Measurements from ENCODE around the gene SPECC1L.
"Not testable (repeated sequence)": the region's sequence is repeated elsewhere in the genome, so short reads cannot be mapped to it uniquely, and the experiment has no call there.

SPECC1L gene

GRCh38 chr22:24287801-24288200, 17.2 kb downstream of the SPECC1L start:
- H3K4me3 ChIP-seq (ENCODE audit: low read depth, low read length); H3K9ac ChIP-seq (ENCODE audit: low read length); H3K36me3 ChIP-seq (ENCODE audit: control insufficient read depth, insufficient read depth, low read length); H3K9me3 ChIP-seq (ENCODE audit: control insufficient read depth, insufficient read depth, low read depth, low read length); H3K27me3 ChIP-seq (ENCODE audit: control insufficient read depth, insufficient read depth, low read length); H3K27ac ChIP-seq (ENCODE audit: low read depth, low read length): not testable (repeated sequence)
- peaks cover 25% of the 10 kb centered on the region for H3K4me1 ChIP-seq (ENCODE audit: control insufficient read depth, insufficient read depth, low read length)

GRCh38 chr22:24289114-24289513, 18.5 kb downstream of the SPECC1L start:
- Histone ChIP-seq H3K27me3 (ENCODE audit: control insufficient read depth, insufficient read depth, low read length) (no peaks in the 10 kb centered on the region), H3K27ac (ENCODE audit: low read depth, low read length) (no peak overlapping the region), H3K9ac (ENCODE audit: low read length) (no peak overlapping the region), H3K4me3 (ENCODE audit: low read depth, low read length) (no peak overlapping the region), H3K36me3 (ENCODE audit: control insufficient read depth, insufficient read depth, low read length) (no peaks in the 10 kb centered on the region), H3K4me1 (ENCODE audit: control insufficient read depth, insufficient read depth, low read length) (peaks cover 25% of the 10 kb centered on the region), H3K9me3 (ENCODE audit: control insufficient read depth, insufficient read depth, low read depth, low read length) (no peaks in the 10 kb centered on the region)

GRCh38 chr22:24289741-24290163, 19.1 kb downstream of the SPECC1L start:
- H3K9ac ChIP-seq (ENCODE audit: low read length), result no peak overlapping the region
- peaks cover 24% of the 10 kb centered on the region for H3K4me1 ChIP-seq (ENCODE audit: control insufficient read depth, insufficient read depth, low read length)
- H3K27ac ChIP-seq (ENCODE audit: low read depth, low read length), result no peak overlapping the region
- H3K4me3 ChIP-seq (ENCODE audit: low read depth, low read length), result no peak overlapping the region
- no peaks in the 10 kb centered on the region for H3K27me3 ChIP-seq (ENCODE audit: control insufficient read depth, insufficient read depth, low read length)
- no peaks in the 10 kb centered on the region for H3K36me3 ChIP-seq (ENCODE audit: control insufficient read depth, insufficient read depth, low read length)
- H3K9me3 ChIP-seq (ENCODE audit: control insufficient read depth, insufficient read depth, low read depth, low read length), result no peaks in the 10 kb centered on the region

- no peaks in the 10 kb centered on the region for H3K27me3 ChIP-seq (ENCODE audit: control insufficient read depth, insufficient read depth, low read length)
- H3K4me1 ChIP-seq (ENCODE audit: control insufficient read depth, insufficient read depth, low read length), result peaks cover 17% of the 10 kb centered on the region
- no peak overlapping the region for H3K4me3 ChIP-seq (ENCODE audit: low read depth, low read length)
- no peak overlapping the region for H3K9ac ChIP-seq (ENCODE audit: low read length)
- no peak overlapping the region for H3K27ac ChIP-seq (ENCODE audit: low read depth, low read length)
- H3K36me3 ChIP-seq (ENCODE audit: control insufficient read depth, insufficient read depth, low read length), result no peaks in the 10 kb centered on the region
- H3K9me3 ChIP-seq (ENCODE audit: control insufficient read depth, insufficient read depth, low read depth, low read length), result no peaks in the 10 kb centered on the region
Measured at GRCh38 chr22:24290459-24290858, 19.8 kb downstream of the SPECC1L start.

GRCh38 chr22:24291515-24292201, 21.0 kb downstream of the SPECC1L start:
- Histone ChIP-seq H3K36me3 (ENCODE audit: control insufficient read depth, insufficient read depth, low read length) (no peaks in the 10 kb centered on the region), H3K4me1 (ENCODE audit: control insufficient read depth, insufficient read depth, low read length) (peaks cover 11% of the 10 kb centered on the region), H3K9ac (ENCODE audit: low read length) (no peak overlapping the region), H3K27ac (ENCODE audit: low read depth, low read length) (no peak overlapping the region), H3K9me3 (ENCODE audit: control insufficient read depth, insufficient read depth, low read depth, low read length) (no peaks in the 10 kb centered on the region), H3K4me3 (ENCODE audit: low read depth, low read length) (no peak overlapping the region), H3K27me3 (ENCODE audit: control insufficient read depth, insufficient read depth, low read length) (no peaks in the 10 kb centered on the region)

- H3K9me3 ChIP-seq (ENCODE audit: control insufficient read depth, insufficient read depth, low read depth, low read length); H3K36me3 ChIP-seq (ENCODE audit: control insufficient read depth, insufficient read depth, low read length); H3K9ac ChIP-seq (ENCODE audit: low read length); H3K4me3 ChIP-seq (ENCODE audit: low read depth, low read length); H3K27ac ChIP-seq (ENCODE audit: low read depth, low read length); H3K27me3 ChIP-seq (ENCODE audit: control insufficient read depth, insufficient read depth, low read length): not testable (repeated sequence)
- H3K4me1 ChIP-seq (ENCODE audit: control insufficient read depth, insufficient read depth, low read length), result peaks cover 11% of the 10 kb centered on the region; the same call in 1 of the 2 replicates
Measured at GRCh38 chr22:24292202-24292830, 21.7 kb downstream of the SPECC1L start.

- H3K9me3 ChIP-seq (ENCODE audit: control insufficient read depth, insufficient read depth, low read depth, low read length); H3K27ac ChIP-seq (ENCODE audit: low read depth, low read length); H3K36me3 ChIP-seq (ENCODE audit: control insufficient read depth, insufficient read depth, low read length); H3K4me3 ChIP-seq (ENCODE audit: low read depth, low read length); H3K27me3 ChIP-seq (ENCODE audit: control insufficient read depth, insufficient read depth, low read length); H3K4me1 ChIP-seq (ENCODE audit: control insufficient read depth, insufficient read depth, low read length); H3K9ac ChIP-seq (ENCODE audit: low read length): not testable (repeated sequence)
Measured at GRCh38 chr22:24294913-24295312, 24.3 kb downstream of the SPECC1L start.

- not testable (repeated sequence) for H3K9me3 ChIP-seq (ENCODE audit: control insufficient read depth, insufficient read depth, low read depth, low read length); H3K9ac ChIP-seq (ENCODE audit: low read length); H3K4me1 ChIP-seq (ENCODE audit: control insufficient read depth, insufficient read depth, low read length); H3K27me3 ChIP-seq (ENCODE audit: control insufficient read depth, insufficient read depth, low read length); H3K27ac ChIP-seq (ENCODE audit: low read depth, low read length); H3K4me3 ChIP-seq (ENCODE audit: low read depth, low read length)
- peaks cover 17% of the 10 kb centered on the region for H3K36me3 ChIP-seq (ENCODE audit: control insufficient read depth, insufficient read depth, low read length)
Measured at GRCh38 chr22:24298497-24299155, 28.0 kb downstream of the SPECC1L start.

GRCh38 chr22:24300522-24300921, 29.9 kb downstream of the SPECC1L start:
- not testable (repeated sequence) for H3K27ac ChIP-seq (ENCODE audit: low read depth, low read length); H3K4me3 ChIP-seq (ENCODE audit: low read depth, low read length); H3K4me1 ChIP-seq (ENCODE audit: control insufficient read depth, insufficient read depth, low read length); H3K9ac ChIP-seq (ENCODE audit: low read length); H3K27me3 ChIP-seq (ENCODE audit: control insufficient read depth, insufficient read depth, low read length); H3K9me3 ChIP-seq (ENCODE audit: control insufficient read depth, insufficient read depth, low read depth, low read length)
- H3K36me3 ChIP-seq (ENCODE audit: control insufficient read depth, insufficient read depth, low read length), result peaks cover 34% of the 10 kb centered on the region

- Histone ChIP-seq H3K4me1 (ENCODE audit: control insufficient read depth, insufficient read depth, low read length) (no peaks in the 10 kb centered on the region), H3K27ac (ENCODE audit: low read depth, low read length) (no peak overlapping the region), H3K4me3 (ENCODE audit: low read depth, low read length) (no peak overlapping the region), H3K9ac (ENCODE audit: low read length) (no peak overlapping the region), H3K36me3 (ENCODE audit: control insufficient read depth, insufficient read depth, low read length) (peaks cover 48% of the 10 kb centered on the region), H3K27me3 (ENCODE audit: control insufficient read depth, insufficient read depth, low read length) (no peaks in the 10 kb centered on the region), H3K9me3 (ENCODE audit: control insufficient read depth, insufficient read depth, low read depth, low read length) (peaks cover 4% of the 10 kb centered on the region; the same call in 1 of the 2 replicates)
Measured at GRCh38 chr22:24302591-24302990, 32.0 kb downstream of the SPECC1L start.

- no peak overlapping the region for H3K9ac ChIP-seq (ENCODE audit: low read length)
Measured at GRCh38 chr22:24303007-24303406, 32.4 kb downstream of the SPECC1L start.

More at GRCh38 chr22:24303007-24303406, 32.4 kb downstream of the SPECC1L start:
- Histone ChIP-seq H3K4me3 (ENCODE audit: low read depth, low read length) (no peak overlapping the region), H3K4me1 (ENCODE audit: control insufficient read depth, insufficient read depth, low read length) (no peaks in the 10 kb centered on the region), H3K27me3 (ENCODE audit: control insufficient read depth, insufficient read depth, low read length) (no peaks in the 10 kb centered on the region), H3K36me3 (ENCODE audit: control insufficient read depth, insufficient read depth, low read length) (peaks cover 48% of the 10 kb centered on the region), H3K27ac (ENCODE audit: low read depth, low read length) (no peak overlapping the region), H3K9me3 (ENCODE audit: control insufficient read depth, insufficient read depth, low read depth, low read length) (peaks cover 4% of the 10 kb centered on the region; the same call in 1 of the 2 replicates)

All from HUES6 (cell line).